ENCODE data around the gene SH3RF3.

- TF ChIP-seq POLR2AphosphoS5 (IDR thresholded peaks at IDR 0.05): no peak
- TF ChIP-seq CTCF (IDR thresholded peaks at IDR 0.05): no peak
Measured at GRCh38 chr2:109376796-109377495, 247.9 kb downstream of the SH3RF3 start.

All from upper lobe of left lung (tissue), 4 donors.